ENCODE measurements around the gene G6PD. TPM values are rescaled to one million over a fixed set of nuclear protein-coding genes. Genes with fewer than 3 reads are reported as not detected.

The G6PD gene
- total and polyA plus RNA-seq, 2 of the 8 experiments (the other 6 are each of a cell fraction or from before 2014, with no cell fraction given), result 47.3 to 55.1 TPM

GRCh38 chrX:154535892-154536291 lies 10.8 kb downstream of the G6PD start:
- no peak overlapping the region for H3K18ac ChIP-seq (ENCODE audit: extremely low read depth, low read length)
- H3K36me3 ChIP-seq (ENCODE audit: control insufficient read depth in 2 of 4, insufficient read depth in 4 of 4, low read length in 3 of 4), result peaks cover 5 to 20% (median 14%) of the 10 kb centered on the region in 4 experiments; a peak in 7 of 8 replicates
- H3K23ac ChIP-seq (ENCODE audit: insufficient read length), result no peak overlapping the region
- H2BK12ac ChIP-seq (ENCODE audit: low read depth, low read length), result no peak overlapping the region
- no peaks in the 10 kb centered on the region; a peak in 1 of 4 replicates for H3K9me3 ChIP-seq (ENCODE audit: insufficient read depth in 2 of 2, low read depth in 1 of 2, low read length in 1 of 2)
- H4K8ac ChIP-seq (ENCODE audit: extremely low read depth, insufficient read depth, low read length), result no peak overlapping the region
- H3K4ac ChIP-seq (replicated peaks; ENCODE audit: insufficient read length, low read depth, low read length), result no peak overlapping the region
- H2BK20ac ChIP-seq (ENCODE audit: low read length), result no peak overlapping the region
- 82% methylated on average over 5 of the region's 9 CpGs; no CpG with 5 or more reads in 1 of the 2 experiments for WGBS, 2 experiments (ENCODE audit: extremely low coverage in 1 of 2, insufficient coverage in 1 of 2, insufficient read length in 1 of 2, insufficient replicate concordance in 2 of 2, low coverage in 1 of 2, low lambda C conversion rate in 2 of 2, missing lambda C conversion rate in 1 of 2)
- H3K4me2 ChIP-seq (ENCODE audit: insufficient read depth in 1 of 2, low read depth in 2 of 2, low read length in 2 of 2), result no peak overlapping the region
- H3K79me1 ChIP-seq (ENCODE audit: low read depth, low read length), result no peaks in the 10 kb centered on the region; the same call in 1 of the 2 replicates
- FAIRE-seq, result no peak
- H2BK5ac ChIP-seq (ENCODE audit: low read depth, low read length), result no peak overlapping the region
- H3K23me2 ChIP-seq (ENCODE audit: low read depth, low read length), result no peaks in the 10 kb centered on the region
- H4K5ac ChIP-seq (ENCODE audit: insufficient read length, low read depth, low read length), result no peak overlapping the region
- peaks cover 0 to 3% (median 0%) of the 10 kb centered on the region in 4 experiments; a peak in 2 of 7 replicates for H3K4me1 ChIP-seq (replicated peaks in 1 of 4; ENCODE audit: control insufficient read depth in 3 of 4, insufficient read depth in 4 of 4, low read length in 3 of 4)
- no peak overlapping the region for H2AK5ac ChIP-seq (ENCODE audit: low read depth, low read length)
- no peak overlapping the region; the same call in 1 of the 2 replicates for H3K27ac ChIP-seq (ENCODE audit: low read depth, low read length)
- H2AFZ ChIP-seq (ENCODE audit: low read length), result no peak overlapping the region
- no peak overlapping the region for H3K9ac ChIP-seq (replicated peaks in 1 of 4; ENCODE audit: extremely low read depth in 1 of 4, low read depth in 3 of 4, low read length in 3 of 4)
- H3K27me3 ChIP-seq (replicated peaks in 1 of 4; ENCODE audit: control insufficient read depth in 3 of 4, extremely low read depth in 1 of 4, insufficient read depth in 3 of 4, low read length in 3 of 4), result no peaks in the 10 kb centered on the region
- H2BK120ac ChIP-seq (replicated peaks; ENCODE audit: low read depth, low read length), result no peak overlapping the region
- ChIA-PET POLR2A (ENCODE audit: partially characterized antibody) (interaction anchor here (0.7 to 2.1 kb wide), 2 partner anchors 59 to 138 kb away, joined by 3 to 7 read pairs; partner anchors contain the start of gene RPL10), CTCF (ENCODE audit: partially characterized antibody) (interaction anchor here (0.6 to 2.5 kb wide), 6 partner anchors 9 to 165 kb away, joined by 3 to 14 read pairs (median 4); partner anchors contain the start of gene SLC10A3)
- H2BK15ac ChIP-seq (ENCODE audit: low read length), result no peak overlapping the region
- H3K79me2 ChIP-seq (ENCODE audit: control insufficient read depth in 1 of 2, insufficient read depth in 2 of 2, low read length in 2 of 2), result no peaks in the 10 kb centered on the region
- no peak overlapping the region for H4K91ac ChIP-seq (replicated peaks; ENCODE audit: insufficient read length, low read length)
- H3K14ac ChIP-seq (ENCODE audit: insufficient read length), result no peak overlapping the region
- no peak for DNase-seq (ENCODE audit: low read depth in 1 of 2, low spot score in 2 of 2)
- no peak overlapping the region for H3K56ac ChIP-seq (replicated peaks; ENCODE audit: insufficient read length, low read depth, low read length)
- H4K20me1 ChIP-seq (replicated peaks in 1 of 2; ENCODE audit: control insufficient read depth in 1 of 2, insufficient read depth in 2 of 2, low read length in 2 of 2), result peaks cover 2 to 8% of the 10 kb centered on the region in 2 experiments
- no peak overlapping the region for H3K4me3 ChIP-seq (ENCODE audit: extremely low read depth in 1 of 4, insufficient read depth in 2 of 4, low read depth in 3 of 4, low read length in 4 of 4)
- no peak for TF ChIP-seq YY1 (IDR thresholded peaks at IDR 0.05; ENCODE audit: low read depth, low read length)
- no peak for TF ChIP-seq CTBP2 (IDR thresholded peaks at IDR 0.05; ENCODE audit: borderline replicate concordance, insufficient read depth, insufficient read length, low read length)
- TF ChIP-seq CHD2 (IDR thresholded peaks at IDR 0.05; ENCODE audit: low read length), result no peak
- TF ChIP-seq TAF1 (IDR thresholded peaks at IDR 0.05; ENCODE audit: low read depth, low read length), result no peak
- no peak for TF ChIP-seq POU5F1 (IDR thresholded peaks at IDR 0.05; ENCODE audit: low read depth, low read length)
- no peak for TF ChIP-seq RXRA (IDR thresholded peaks at IDR 0.05; ENCODE audit: insufficient read depth, low read depth, low read length)
- no peak for TF ChIP-seq EZH2 (IDR thresholded peaks at IDR 0.05; ENCODE audit: low read depth, low read length, severe bottlenecking)
- TF ChIP-seq JUND (IDR thresholded peaks at IDR 0.05; ENCODE audit: low read length), result no peak
- TF ChIP-seq RNF2 (IDR thresholded peaks at IDR 0.05; ENCODE audit: borderline replicate concordance, low read depth, low read length, missing control alignments, poor library complexity, severe bottlenecking), result no peak
- TF ChIP-seq TBP (IDR thresholded peaks at IDR 0.05; ENCODE audit: low read depth, low read length), result no peak
- no peak for TF ChIP-seq JUN (IDR thresholded peaks at IDR 0.05; ENCODE audit: low read depth, low read length)
- TF ChIP-seq TCF12 (IDR thresholded peaks at IDR 0.05; ENCODE audit: low read depth, low read length), result no peak
- no peak for TF ChIP-seq KDM4A (IDR thresholded peaks at IDR 0.05; ENCODE audit: low read depth, low read length, severe bottlenecking)
- TF ChIP-seq SUZ12 (IDR thresholded peaks at IDR 0.05; ENCODE audit: low read length), result no peak

Data from H1 (cell line).